Liver (tissue), 9 donors: ENCODE measurements around the gene RAB28. TPM values are rescaled to one million over a fixed set of nuclear protein-coding genes. Genes with fewer than 3 reads are reported as not detected.

Source experiments
- DNase-seq: peaks from one replicate; pipeline ENCODE4 v3.0.0-alpha.2; 2017; ENCODE audit warnings: low spot score
- H3K27ac ChIP-seq, 2 donors: one replicate each; pipeline ENCODE4 v1.7.0; 2013; ENCODE audit warnings: inconsistent platforms in 2 of 2, low read length in 2 of 2, control low read depth in 1 of 2, low read depth in 1 of 2, mild to moderate bottlenecking in 1 of 2
- H3K27me3 ChIP-seq, 4 donors: one replicate each; pipeline versions ENCODE4 v1.6.1 to v1.7.0; 2013; ENCODE audit warnings: low read length in 3 of 4, inconsistent platforms in 1 of 4, mild to moderate bottlenecking in 1 of 4, moderate library complexity in 1 of 4; ENCODE audit not compliant: control insufficient read depth in 4 of 4, insufficient read depth in 4 of 4
- H3K36me3 ChIP-seq, 4 donors: one replicate each; pipeline versions ENCODE4 v1.6.1 to v1.7.0; 2013; ENCODE audit warnings: low read length in 3 of 4, mild to moderate bottlenecking in 3 of 4, low read depth in 1 of 4, moderate library complexity in 1 of 4; ENCODE audit not compliant: control insufficient read depth in 4 of 4, insufficient read depth in 3 of 4
- H3K4me1 ChIP-seq, 4 donors: one replicate each; pipeline versions ENCODE4 v1.6.1 to v1.7.0; 2013; ENCODE audit warnings: low read length in 3 of 4, mild to moderate bottlenecking in 3 of 4, moderate library complexity in 1 of 4; ENCODE audit not compliant: control insufficient read depth in 4 of 4, insufficient read depth in 4 of 4
- H3K4me3 ChIP-seq, 3 donors: one replicate each; pipeline versions ENCODE4 v1.6.1 to v1.7.0; 2013; ENCODE audit warnings: low read length in 3 of 3, control low read depth in 1 of 3, low read depth in 1 of 3, mild to moderate bottlenecking in 1 of 3
- H3K9ac ChIP-seq, 2 donors: one replicate each; pipeline ENCODE4 v1.7.0; 2013; ENCODE audit warnings: low read length in 2 of 2, mild to moderate bottlenecking in 2 of 2, moderate library complexity in 2 of 2, control low read depth in 1 of 2, low read depth in 1 of 2
- H3K9me3 ChIP-seq, 4 donors: one replicate each; pipeline versions ENCODE4 v1.6.1 to v1.7.0; 2013; ENCODE audit warnings: low read length in 3 of 4; ENCODE audit not compliant: control insufficient read depth in 4 of 4
- EGR1 ChIP-seq, 2 donors: IDR thresholded peaks; 2 replicates each; pipeline ENCODE4 v1.6.1; 2016 to 2018; ENCODE audit warnings: antibody characterized with exemption in 2 of 2, low read depth in 2 of 2
- FOXA1 ChIP-seq: IDR thresholded peaks from 2 replicates; pipeline ENCODE4 v1.6.1; 2016; ENCODE audit warnings: antibody characterized with exemption
- FOXA2 ChIP-seq: IDR thresholded peaks from 2 replicates; pipeline ENCODE4 v1.6.1; 2016; ENCODE audit warnings: antibody characterized with exemption
- HNF4A ChIP-seq, 2 donors: conservative IDR thresholded peaks; 2 replicates each; pipeline ENCODE4 v1.6.1; 2016; ENCODE audit warnings: antibody characterized with exemption in 2 of 2, mild to moderate bottlenecking in 2 of 2
- HNF4G ChIP-seq: IDR thresholded peaks from 2 replicates; pipeline ENCODE4 v1.6.1; 2016; ENCODE audit warnings: antibody characterized with exemption
- JUND ChIP-seq, 2 donors: IDR thresholded peaks; 2 replicates each; pipeline ENCODE4 v1.6.1; 2016; ENCODE audit warnings: antibody characterized with exemption in 2 of 2
- NR2F2 ChIP-seq: IDR thresholded peaks from 2 replicates; pipeline ENCODE4 v1.6.1; 2016; ENCODE audit warnings: antibody characterized with exemption
- RAD21 ChIP-seq, 2 donors: IDR thresholded peaks; 2 replicates each; pipeline ENCODE4 v1.6.1; 2016; ENCODE audit warnings: antibody characterized with exemption in 2 of 2, mild to moderate bottlenecking in 2 of 2
- RXRA ChIP-seq, 2 donors: IDR thresholded peaks; 2 replicates each; pipeline ENCODE4 v1.6.1; 2017 to 2018; ENCODE audit warnings: antibody characterized with exemption in 2 of 2, mild to moderate bottlenecking in 1 of 2
- SP1 ChIP-seq: IDR thresholded peaks from 2 replicates; pipeline ENCODE4 v1.6.1; 2018; ENCODE audit warnings: antibody characterized with exemption, mild to moderate bottlenecking
- TAF1 ChIP-seq: conservative IDR thresholded peaks from 2 replicates; pipeline ENCODE4 v1.6.1; 2016; ENCODE audit warnings: antibody characterized with exemption, mild to moderate bottlenecking
- YY1 ChIP-seq: IDR thresholded peaks from 2 replicates; pipeline ENCODE4 v1.6.1; 2016; ENCODE audit warnings: antibody characterized with exemption, mild to moderate bottlenecking
- WGBS: extraction: QIAGEN DNeasy Blood & Tissue Kit; methylation state at CpG from one replicate; pipeline ENCODE4 v1.1.7; 2013; 5-methylcytosine and 5-hydroxymethylcytosine counted together
- polyA plus RNA-seq, 2 donors: library from polyadenylated mRNA; stranded (reverse) in 1 of 2; unstranded in 1 of 2; fragments of 200-250 nt in 1 of 2; fragments of >200 nt in 1 of 2; fragmentation: Nextera tagmentation in 1 of 2; extraction: Ambion mirVana in 1 of 2; gene quantifications; one replicate each; pipeline versions ENCODE4 v1.2.1 to v1.2.3, GENCODE V29; 2013 to 2015
- total RNA-seq, 2 donors: library from RNA; depleted of rRNA; stranded (reverse); fragments of >200 nt; gene quantifications; one replicate each; pipeline ENCODE4 v1.2.3, GENCODE V29; 2014
- TF ChIP-seq, protein P1 (sequence below): IDR thresholded peaks from 2 replicates; pipeline ENCODE4 v1.6.1; 2016; ENCODE audit warnings: antibody characterized with exemption
- TF ChIP-seq, protein P2 (sequence below): IDR thresholded peaks from 2 replicates; pipeline ENCODE4 v1.6.1; 2016; ENCODE audit warnings: antibody characterized with exemption
- TF ChIP-seq, protein P3 (sequence below): IDR thresholded peaks from 2 replicates; pipeline ENCODE4 v1.6.1; 2016; ENCODE audit warnings: antibody characterized with exemption
- TF ChIP-seq, protein P4 (sequence below): fragments of 150-350 bp; IDR thresholded peaks from 2 replicates; pipeline ENCODE4 v1.5.1; 2017; ENCODE audit warnings: improper control_type of control experiment, low read depth, low read length; ENCODE audit not compliant: missing input control
- TF ChIP-seq, protein P5 (sequence below): IDR thresholded peaks from 2 replicates; pipeline ENCODE4 v1.6.1; 2016; ENCODE audit warnings: antibody characterized with exemption, mild to moderate bottlenecking
- donor health status: healthy.
- donor health status: healthy.
- donor health status: healthy.
- donor health status: healthy.
- donor health status: healthy.

RAB28 gene
- total and polyA plus RNA-seq, 4 donors, result 3.9 to 7.7 (median 6.8) TPM

DNA sequence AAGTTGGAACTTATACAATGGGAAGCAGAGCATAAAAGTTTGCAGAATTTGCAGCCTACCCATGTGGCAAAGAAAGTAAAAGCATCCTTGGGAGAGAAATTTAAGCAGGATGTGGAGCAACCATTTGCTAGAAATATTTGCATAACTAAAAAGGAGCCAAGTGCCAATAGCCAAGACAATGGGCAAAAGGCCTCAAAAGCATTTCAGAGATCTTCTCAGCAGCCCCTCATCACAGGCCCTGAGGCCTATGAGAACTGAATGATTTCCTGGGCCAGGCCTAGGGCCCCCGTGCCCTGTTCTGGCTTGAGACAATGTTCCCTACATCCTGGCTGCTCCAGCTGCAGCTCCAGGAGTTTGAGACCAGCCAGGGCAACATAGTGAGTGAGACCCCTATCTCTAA, 25.3 kb upstream of the RAB28 start:
- Histone ChIP-seq H3K9me3 (no peaks in the 10 kb centered on the region), H3K4me3 (no peak overlapping the region), H3K36me3 (no peaks in the 10 kb centered on the region), H3K4me1 (peaks cover 0 to 2% (median 0%) of the 10 kb centered on the region in 4 donors), H3K9ac (no peak overlapping the region), H3K27me3 (peaks cover 0 to 9% (median 0%) of the 10 kb centered on the region in 4 donors), H3K27ac (no peak overlapping the region)
- TF ChIP-seq, protein P1, sequence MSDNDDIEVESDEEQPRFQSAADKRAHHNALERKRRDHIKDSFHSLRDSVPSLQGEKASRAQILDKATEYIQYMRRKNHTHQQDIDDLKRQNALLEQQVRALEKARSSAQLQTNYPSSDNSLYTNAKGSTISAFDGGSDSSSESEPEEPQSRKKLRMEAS, result no peak
- TF ChIP-seq YY1 (no peak), HNF4G (no peak), FOXA2 (no peak), EGR1 (IDR thresholded peaks at IDR 0.05; ENCODE audit: low read depth in 2 of 2) (no peak), JUND (IDR thresholded peaks at IDR 0.05) (no peak), RAD21 (IDR thresholded peaks at IDR 0.05) (no peak), SP1 (no peak), RXRA (IDR thresholded peaks at IDR 0.05) (no peak), NR2F2 (no peak), TAF1 (no peak), FOXA1 (no peak)
- TF ChIP-seq, protein P2, sequence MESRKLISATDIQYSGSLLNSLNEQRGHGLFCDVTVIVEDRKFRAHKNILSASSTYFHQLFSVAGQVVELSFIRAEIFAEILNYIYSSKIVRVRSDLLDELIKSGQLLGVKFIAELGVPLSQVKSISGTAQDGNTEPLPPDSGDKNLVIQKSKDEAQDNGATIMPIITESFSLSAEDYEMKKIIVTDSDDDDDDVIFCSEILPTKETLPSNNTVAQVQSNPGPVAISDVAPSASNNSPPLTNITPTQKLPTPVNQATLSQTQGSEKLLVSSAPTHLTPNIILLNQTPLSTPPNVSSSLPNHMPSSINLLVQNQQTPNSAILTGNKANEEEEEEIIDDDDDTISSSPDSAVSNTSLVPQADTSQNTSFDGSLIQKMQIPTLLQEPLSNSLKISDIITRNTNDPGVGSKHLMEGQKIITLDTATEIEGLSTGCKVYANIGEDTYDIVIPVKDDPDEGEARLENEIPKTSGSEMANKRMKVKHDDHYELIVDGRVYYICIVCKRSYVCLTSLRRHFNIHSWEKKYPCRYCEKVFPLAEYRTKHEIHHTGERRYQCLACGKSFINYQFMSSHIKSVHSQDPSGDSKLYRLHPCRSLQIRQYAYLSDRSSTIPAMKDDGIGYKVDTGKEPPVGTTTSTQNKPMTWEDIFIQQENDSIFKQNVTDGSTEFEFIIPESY, result no peak
- TF ChIP-seq, protein P3, sequence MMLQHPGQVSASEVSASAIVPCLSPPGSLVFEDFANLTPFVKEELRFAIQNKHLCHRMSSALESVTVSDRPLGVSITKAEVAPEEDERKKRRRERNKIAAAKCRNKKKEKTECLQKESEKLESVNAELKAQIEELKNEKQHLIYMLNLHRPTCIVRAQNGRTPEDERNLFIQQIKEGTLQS, result no peak
- no peak for DNase-seq
- WGBS, result 94% methylated on average over 1 of the region's 1 CpG

DNA sequence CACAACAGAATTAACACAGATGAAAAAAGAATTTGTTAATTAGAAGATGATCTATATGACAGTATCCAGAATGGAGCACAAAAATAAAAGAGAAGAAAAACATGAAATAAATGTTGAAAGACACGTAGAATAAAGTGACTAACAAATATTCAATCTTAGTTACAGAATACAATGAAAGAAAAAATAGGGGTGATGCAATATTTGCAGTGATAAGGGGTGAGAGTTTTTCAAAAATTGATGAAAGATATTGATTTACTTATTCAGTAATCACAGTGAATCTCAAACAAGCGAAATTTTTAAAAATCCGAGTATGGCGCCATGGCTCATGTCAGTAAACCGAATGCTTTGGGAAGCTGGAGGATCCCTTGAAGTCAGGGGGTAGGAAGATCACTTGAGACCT, 20.2 kb upstream of the RAB28 start:
- H3K27ac ChIP-seq, result no peak overlapping the region
- no peak overlapping the region for H3K9ac ChIP-seq
- no peaks in the 10 kb centered on the region for H3K27me3 ChIP-seq
- TF ChIP-seq, protein P4, sequence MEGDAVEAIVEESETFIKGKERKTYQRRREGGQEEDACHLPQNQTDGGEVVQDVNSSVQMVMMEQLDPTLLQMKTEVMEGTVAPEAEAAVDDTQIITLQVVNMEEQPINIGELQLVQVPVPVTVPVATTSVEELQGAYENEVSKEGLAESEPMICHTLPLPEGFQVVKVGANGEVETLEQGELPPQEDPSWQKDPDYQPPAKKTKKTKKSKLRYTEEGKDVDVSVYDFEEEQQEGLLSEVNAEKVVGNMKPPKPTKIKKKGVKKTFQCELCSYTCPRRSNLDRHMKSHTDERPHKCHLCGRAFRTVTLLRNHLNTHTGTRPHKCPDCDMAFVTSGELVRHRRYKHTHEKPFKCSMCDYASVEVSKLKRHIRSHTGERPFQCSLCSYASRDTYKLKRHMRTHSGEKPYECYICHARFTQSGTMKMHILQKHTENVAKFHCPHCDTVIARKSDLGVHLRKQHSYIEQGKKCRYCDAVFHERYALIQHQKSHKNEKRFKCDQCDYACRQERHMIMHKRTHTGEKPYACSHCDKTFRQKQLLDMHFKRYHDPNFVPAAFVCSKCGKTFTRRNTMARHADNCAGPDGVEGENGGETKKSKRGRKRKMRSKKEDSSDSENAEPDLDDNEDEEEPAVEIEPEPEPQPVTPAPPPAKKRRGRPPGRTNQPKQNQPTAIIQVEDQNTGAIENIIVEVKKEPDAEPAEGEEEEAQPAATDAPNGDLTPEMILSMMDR, result no peak
- no peak for TF ChIP-seq EGR1 (IDR thresholded peaks at IDR 0.05; ENCODE audit: low read depth in 2 of 2)
- TF ChIP-seq RAD21 (IDR thresholded peaks at IDR 0.05), result no peak
- H3K9me3 ChIP-seq, result no peaks in the 10 kb centered on the region
- H3K36me3 ChIP-seq, result no peaks in the 10 kb centered on the region
- H3K4me1 ChIP-seq, result peaks cover 0 to 2% (median 0%) of the 10 kb centered on the region in 4 donors
- H3K4me3 ChIP-seq, result no peak overlapping the region
- no peak for DNase-seq
- 90% methylated on average over 5 of the region's 5 CpGs for WGBS

DNA sequence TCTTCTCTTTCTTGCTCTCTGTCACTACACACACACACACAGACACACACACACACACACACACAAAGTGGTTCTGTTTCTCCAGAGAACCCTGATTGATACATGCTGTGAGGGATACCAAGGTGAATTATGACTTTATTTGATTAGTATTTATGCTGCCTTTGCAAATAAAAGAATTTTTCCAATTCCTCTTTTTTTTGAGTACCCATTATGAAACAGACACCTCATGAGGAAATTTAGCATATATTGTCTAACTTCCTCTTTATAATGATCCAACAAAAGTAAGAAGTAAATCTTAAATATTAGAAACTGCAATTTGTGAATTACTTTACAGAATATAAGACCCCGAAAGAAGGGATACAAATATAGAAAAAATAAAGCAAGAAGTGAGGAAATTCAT, 14.3 kb upstream of the RAB28 start:
- H3K27me3 ChIP-seq, result peaks cover 0 to 9% (median 0%) of the 10 kb centered on the region in 4 donors
- H3K4me3 ChIP-seq, result no peak overlapping the region
- TF ChIP-seq NR2F2, result no peak
- TF ChIP-seq, protein P5, sequence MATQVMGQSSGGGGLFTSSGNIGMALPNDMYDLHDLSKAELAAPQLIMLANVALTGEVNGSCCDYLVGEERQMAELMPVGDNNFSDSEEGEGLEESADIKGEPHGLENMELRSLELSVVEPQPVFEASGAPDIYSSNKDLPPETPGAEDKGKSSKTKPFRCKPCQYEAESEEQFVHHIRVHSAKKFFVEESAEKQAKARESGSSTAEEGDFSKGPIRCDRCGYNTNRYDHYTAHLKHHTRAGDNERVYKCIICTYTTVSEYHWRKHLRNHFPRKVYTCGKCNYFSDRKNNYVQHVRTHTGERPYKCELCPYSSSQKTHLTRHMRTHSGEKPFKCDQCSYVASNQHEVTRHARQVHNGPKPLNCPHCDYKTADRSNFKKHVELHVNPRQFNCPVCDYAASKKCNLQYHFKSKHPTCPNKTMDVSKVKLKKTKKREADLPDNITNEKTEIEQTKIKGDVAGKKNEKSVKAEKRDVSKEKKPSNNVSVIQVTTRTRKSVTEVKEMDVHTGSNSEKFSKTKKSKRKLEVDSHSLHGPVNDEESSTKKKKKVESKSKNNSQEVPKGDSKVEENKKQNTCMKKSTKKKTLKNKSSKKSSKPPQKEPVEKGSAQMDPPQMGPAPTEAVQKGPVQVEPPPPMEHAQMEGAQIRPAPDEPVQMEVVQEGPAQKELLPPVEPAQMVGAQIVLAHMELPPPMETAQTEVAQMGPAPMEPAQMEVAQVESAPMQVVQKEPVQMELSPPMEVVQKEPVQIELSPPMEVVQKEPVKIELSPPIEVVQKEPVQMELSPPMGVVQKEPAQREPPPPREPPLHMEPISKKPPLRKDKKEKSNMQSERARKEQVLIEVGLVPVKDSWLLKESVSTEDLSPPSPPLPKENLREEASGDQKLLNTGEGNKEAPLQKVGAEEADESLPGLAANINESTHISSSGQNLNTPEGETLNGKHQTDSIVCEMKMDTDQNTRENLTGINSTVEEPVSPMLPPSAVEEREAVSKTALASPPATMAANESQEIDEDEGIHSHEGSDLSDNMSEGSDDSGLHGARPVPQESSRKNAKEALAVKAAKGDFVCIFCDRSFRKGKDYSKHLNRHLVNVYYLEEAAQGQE, result no peak
- TF ChIP-seq, protein P3, result no peak
- no peak for TF ChIP-seq FOXA1
- TF ChIP-seq HNF4G, result no peak
- TF ChIP-seq, protein P4, result no peak
- TF ChIP-seq YY1, result no peak
- TF ChIP-seq HNF4A (conservative IDR thresholded peaks at IDR 0.05), result no peak
- TF ChIP-seq EGR1 (IDR thresholded peaks at IDR 0.05; ENCODE audit: low read depth in 2 of 2), result no peak
- no peak for TF ChIP-seq SP1
- TF ChIP-seq, protein P1, result no peak
- TF ChIP-seq TAF1, result no peak
- no peak overlapping the region for H3K27ac ChIP-seq
- H3K4me1 ChIP-seq, result no peaks in the 10 kb centered on the region
- WGBS, result 87% methylated on average over 1 of the region's 1 CpG
- DNase-seq, result no peak
- H3K9me3 ChIP-seq, result peaks cover 0 to 5% (median 2%) of the 10 kb centered on the region in 4 donors
- H3K36me3 ChIP-seq, result no peaks in the 10 kb centered on the region
- H3K9ac ChIP-seq, result no peak overlapping the region
